ENCODE measurements around the gene DLEC1.
"Not testable (repeated sequence)": the region's sequence is repeated elsewhere in the genome, so short reads cannot be mapped to it uniquely, and the experiment has no call there.

The DLEC1 gene

DNA sequence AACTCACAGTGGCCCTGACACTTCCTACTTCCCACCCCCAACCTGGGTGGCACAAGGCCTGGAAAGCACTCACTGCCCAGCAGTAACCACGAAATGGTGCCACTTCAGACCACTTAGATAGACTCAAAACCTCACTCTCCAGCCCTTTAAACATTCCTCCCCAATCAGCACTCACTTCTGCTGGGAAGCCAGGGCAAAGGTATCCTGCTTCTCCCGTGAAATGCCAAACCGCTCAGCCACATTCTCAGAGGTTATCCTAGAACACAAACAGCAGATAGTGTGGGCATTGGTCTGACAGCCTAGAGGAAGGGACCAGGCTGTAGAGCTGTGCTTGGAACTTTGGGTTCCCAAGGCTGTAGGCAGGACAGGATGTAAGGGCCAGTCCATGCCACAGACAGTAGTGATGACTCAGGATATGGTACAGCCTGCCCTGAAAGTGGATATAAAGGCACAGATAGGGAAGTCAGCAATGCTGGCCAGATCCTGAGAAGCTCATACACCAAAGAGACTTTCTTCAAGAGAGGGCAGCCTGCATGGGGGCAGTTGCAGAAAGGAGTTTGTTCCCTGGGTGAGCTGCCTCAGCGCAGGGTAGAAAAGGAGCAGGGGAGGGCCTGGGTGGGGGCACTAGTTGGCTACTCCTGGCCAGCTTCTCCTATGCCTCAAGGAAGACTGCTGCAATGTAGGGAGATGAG, 88.7 kb downstream of the DLEC1 start:
- DNase-seq: no peak

DNA sequence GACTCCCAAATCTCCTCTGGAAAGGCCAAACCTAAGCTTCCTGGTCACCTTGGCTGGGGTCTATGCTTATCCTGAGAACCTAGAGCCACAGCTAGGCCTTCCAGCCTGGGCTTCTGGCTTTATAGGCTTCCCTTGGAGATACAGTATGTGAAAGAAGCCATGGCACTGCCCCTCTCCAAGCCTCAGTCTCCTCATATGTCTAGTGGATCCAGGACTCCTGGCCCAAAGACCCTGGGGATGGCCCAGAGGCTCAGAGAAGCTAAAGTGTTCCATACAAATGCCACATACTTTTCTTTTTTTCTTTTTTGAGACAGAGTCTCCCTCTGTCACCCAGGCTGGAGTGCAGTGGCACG, 89.3 kb downstream of the DLEC1 start:
- no peak for DNase-seq

DNA sequence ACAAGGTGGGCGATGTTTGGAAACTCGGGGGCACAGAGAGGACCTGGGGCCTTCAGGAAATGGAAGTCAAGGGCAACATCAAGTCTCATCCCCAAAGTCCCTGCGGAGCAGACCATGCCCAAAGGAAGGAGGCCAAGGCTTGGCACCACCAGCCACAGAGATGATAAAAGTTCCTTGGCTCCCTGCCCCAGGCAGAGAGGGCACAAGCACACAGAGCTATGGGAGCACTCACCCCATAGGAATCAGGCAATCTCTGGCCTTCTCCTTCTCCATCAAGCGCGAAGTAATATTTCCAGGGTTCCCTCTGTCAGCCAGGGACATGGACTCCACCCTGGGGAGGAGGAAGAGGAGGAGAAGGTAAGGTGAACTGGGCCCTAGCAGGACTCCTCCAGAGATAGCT, 90.0 kb downstream of the DLEC1 start:
- no peak for DNase-seq

DNA sequence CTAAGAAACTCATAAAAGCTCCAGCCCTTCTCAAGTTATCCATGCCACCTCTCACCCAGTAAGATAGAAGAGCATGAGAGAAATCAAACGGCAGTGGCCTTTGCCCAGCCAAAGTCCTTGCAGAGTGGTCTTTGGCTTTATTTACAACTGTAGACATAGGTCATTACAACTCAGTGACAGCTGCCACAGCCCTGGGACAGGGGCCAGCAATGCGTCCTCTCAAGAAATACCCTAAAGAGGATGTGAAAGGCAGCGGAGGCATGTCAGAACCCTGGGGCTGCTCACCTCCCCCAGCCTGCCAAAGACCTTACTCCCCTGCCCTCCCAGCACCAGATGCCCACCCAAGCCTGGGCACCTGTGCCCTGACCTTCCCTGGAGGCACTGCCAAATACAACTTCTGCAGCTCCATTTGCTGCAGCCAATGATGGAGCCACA, 91.6 kb downstream of the DLEC1 start:
- DNase-seq: no peak

DNA sequence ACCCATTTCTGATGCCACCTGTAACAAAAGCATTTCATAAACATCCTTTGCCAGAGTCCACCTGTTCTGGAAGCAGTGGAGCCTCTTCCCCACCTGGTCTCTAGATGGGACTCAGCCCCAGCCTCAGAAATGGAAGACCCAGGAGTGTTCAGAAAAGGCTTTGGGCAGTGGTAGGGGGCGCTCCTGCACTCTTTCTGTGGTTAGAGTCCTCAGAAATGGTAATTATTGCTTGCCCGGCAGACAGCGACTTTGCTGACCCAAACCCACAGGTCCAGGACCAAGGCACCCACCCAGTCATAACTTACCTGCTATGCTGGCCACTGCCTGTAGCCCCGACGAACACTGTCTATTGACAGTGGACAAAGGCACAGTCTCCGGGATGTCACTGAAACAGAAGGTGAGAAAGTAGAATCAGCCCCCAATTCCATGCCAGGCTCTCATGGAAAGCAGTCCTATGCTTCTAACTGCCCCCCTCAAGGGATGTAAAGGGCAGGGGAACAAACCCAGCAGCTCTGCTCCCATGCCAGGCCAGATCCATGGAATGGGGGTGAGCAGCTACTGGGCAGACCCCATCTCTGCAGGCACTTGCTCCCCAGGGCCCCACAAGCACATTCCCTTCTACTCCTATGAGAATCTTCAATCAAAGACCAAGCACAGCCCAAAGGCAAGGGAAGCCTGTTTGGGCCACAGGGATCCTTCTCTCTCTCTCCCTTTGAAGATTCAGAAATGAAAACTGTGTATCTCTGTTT, 92.8 kb downstream of the DLEC1 start:
- no peak for DNase-seq

DNA sequence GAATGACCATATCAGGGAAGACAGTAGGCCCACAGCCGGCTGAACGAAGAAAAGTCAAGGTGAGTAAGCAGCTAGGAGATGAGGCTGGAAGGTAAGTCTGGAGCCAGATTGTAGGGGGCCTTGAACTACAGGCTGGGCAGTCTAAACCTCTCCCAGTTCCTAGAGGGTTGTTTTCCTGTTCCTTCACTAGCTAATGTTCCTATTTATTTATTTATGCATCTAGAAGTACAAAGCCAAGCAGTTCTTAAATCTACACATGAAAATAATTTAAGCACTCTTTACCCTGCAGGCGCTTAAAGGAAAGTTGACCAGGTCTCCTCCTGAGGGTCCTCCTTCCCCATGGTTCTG, 94.2 kb downstream of the DLEC1 start:
- no peak for DNase-seq

DNA sequence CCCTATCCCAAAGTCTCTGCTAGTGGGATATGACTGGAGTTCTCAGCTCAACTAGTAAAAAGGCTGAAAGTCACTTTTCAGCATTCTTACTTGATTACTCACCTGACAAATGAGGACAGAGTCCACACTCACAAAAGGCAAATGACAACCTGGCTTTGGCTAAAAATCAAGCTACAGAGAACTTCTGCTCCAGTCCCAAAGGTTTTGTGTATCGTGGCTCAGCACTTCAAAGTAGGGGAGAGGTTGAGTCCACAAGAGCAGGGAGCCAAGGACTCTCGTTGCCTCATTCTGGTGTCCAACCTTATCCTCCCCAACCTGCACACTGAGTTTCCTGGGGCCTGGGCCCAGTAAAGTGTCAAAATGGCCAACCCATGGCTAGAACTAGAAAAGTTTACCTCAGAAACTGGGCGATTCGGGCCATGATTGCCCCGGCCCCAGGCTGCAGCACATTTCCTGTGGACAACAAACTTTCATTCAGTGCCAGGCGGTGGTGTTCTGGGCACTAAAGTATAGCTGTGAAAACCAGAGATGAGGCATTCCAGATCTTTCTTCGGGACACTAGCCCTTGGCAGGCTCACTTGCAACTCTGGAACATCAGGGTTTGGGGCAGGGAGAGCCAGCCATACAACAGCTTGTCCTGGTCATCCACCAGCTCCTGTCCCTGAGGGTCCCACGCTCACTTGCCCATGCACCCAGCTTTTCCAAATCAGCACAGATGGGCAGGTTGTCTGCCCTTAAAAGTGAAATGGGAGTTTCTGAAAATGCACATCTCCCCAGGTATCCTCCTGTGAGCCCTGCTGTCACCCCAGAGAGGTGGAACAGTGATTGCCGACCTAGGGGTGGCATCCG, 94.8 kb downstream of the DLEC1 start:
- no peak for DNase-seq

DNA sequence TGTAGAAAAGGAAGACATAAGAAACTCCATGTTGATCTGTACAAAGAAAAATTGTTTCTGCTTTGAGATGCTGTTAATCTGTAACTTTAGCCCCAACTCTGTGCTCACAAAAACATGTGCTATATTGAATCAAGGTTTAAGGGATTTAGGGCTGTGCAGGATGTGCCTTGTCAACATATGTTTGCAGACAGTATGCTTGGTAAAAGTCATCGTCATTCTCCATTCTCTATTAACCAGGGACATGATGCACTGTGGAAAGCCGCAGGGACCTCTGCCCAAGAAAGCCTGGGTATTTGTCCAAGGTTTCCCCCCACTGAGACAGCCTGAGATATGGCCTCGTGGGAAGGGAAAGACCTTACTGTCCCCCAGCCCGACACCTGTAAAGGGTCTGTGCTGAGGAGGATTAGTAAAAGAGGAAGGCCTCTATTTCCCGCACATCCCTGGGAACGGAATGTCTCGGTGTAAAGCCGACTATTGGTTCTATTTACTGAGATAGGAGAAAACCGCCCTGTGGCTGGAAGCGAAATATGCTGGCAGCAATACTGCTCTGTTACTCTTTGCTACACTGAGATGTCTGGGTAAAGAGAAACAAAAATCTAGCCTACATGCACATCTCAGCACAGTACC, 95.6 kb downstream of the DLEC1 start:
- DNase-seq: not testable (repeated sequence)

DNA sequence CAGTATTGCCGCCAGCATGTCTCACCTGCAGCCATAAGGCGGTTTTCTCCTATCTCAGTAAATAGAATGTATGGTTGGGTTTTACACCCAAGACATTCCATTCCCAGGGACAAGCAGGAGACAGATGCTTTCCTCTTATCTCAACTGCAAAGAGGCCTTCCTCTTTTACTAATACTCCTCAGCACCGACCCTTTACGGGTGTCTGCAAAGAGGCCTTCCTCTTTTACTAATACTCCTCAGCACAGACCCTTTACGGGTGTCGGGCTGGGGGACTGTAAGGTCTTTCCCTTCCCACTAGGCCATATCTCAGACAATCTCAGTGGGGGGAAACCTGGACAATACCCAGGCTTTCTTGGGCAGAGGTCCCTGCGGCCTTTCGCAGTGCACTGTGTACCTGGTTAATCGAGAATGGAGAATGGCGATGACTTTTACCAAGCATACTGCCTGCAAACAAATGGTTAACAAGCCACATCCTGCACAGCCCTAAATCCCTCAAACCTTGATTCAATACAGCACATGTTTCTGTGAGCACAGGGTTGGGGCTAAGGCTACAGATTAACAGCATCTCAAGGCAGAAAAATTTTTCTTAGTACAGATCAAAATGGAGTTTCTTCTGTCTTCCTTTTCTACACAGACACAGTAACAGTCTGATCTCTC, 96.7 kb downstream of the DLEC1 start:
- DNase-seq: not testable (repeated sequence)

DNA sequence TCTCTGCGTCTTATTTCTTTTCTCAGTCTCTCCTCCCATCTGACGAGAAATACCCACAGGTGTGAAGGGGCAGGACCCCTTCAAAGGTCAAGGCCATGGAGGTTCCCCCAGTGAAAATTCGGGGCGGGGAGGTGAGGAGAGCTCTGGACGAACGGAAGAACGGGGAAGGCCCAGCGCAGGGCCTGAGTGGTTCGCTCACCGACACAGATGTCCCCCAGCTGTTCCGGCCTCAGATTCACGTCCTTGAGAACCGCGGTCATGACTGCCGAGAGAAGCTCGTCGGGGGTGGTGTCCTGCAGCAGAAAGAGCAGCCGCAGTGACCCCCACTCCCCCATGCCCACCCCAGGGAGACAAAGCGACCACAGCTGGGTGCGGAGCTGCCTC, 97.4 kb downstream of the DLEC1 start:
- DNase-seq: no peak

DNA sequence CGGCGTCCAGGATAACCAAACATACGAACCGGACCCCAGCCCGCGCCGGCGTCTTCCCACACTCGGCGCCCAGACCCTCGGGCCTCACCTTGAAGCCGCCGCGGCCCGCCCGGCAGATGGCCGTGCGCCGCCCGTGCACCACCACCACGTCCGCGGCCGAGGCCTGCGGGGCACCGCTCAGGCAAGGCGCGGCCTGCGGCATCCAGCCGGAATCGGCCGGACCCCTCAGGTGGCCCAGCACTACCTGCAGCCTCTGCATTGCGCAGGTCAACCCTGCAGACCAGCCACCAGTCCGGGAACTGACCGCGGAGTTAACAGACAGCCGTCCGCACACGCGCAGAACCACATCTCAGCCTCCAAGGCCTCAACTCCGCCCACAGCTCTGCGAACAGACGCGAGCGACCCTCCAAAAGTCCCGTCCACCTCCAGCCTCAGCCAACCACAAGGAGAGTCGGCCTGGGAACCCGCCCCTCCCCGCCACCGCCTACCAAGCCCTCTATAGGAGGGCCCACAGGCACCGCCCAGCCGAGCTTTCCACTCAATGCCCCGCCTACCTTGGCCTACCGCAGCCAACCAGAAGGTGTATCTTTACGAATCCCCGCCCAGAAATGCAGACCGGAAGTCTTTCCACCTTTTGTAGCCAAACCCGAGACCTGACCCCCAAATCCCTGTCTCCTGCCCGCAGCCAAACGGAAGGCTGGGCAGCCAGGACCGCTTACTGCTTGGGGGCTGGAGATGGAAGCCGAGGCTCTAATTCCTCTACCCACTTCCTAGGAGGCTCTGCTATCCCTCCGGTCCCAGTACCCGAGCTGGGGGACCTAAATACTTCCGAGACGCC, 98.0 kb downstream of the DLEC1 start, which contains the start of gene ACAA1:
ACAA1 (minus strand) TSS at position 351 of the 838 bp plus-strand sequence; CDS start at position 259, 92 bp downstream.
- peak; percentile 98 for DNase-seq

DNA sequence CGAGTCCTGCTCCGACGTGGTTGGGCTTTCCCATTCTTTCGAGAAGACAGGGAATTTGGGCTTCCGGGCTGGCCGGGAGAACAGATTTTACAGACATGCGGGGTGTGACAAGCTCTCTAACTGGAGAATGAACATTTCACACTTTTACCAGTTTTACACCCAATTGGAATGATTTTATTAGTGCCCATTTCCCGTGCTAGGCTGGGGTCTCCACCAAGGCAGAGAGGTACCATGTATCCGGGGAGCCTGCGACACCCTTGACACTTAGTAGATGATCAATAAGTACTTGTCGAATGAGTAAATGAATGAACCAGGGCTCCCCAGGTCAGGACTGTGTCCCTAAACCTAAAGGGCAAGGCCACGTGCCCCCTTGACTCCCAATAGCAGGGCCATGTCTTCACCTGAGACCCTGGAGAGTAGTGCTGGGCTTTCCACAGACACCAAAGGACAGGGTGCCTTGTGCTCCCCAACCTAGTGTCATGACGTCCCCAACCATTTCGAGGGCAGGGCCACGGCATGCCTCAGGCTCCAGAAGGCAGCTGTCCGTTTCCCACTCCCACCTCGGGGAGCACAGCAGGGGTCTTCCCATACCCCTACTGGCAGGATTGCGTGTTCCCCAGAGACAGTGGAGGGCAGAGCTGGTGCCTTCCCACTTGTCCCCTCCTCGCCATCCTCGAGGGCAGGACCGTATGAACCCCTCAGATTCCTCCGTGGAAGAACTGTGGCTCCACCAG, 98.8 kb downstream of the DLEC1 start:
- DNase-seq: no peak

DNA sequence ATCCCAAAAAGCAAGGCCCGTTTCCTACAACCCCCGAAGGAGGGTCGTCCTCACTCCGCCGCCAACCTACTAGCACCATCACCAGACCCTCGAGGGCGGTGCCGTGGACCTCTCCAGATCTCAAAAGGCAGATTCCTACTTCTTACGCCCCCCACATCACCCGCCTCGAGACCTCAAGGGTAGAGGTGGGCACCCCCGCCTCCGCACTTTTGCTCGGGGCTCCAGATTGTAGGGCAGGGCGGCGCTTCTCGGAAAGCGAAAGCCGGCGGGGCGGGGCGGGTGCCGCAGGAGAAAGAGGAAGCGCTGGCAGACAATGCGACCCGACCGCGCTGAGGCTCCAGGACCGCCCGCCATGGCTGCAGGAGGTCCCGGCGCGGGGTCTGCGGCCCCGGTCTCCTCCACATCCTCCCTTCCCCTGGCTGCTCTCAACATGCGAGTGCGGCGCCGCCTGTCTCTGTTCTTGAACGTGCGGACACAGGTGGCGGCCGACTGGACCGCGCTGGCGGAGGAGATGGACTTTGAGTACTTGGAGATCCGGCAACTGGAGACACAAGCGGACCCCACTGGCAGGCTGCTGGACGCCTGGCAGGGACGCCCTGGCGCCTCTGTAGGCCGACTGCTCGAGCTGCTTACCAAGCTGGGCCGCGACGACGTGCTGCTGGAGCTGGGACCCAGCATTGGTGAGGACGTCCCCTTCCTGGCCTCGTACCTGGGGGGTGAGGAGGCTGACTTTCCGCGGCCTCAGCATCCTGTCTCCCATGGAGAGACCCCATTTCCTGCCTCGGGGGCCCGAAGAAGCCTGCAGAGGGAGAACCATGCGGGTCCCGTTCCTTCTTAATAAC, 99.6 kb downstream of the DLEC1 start, which contains the start of gene MYD88:
MYD88 (plus strand) TSS at position 313 of the 842 bp plus-strand sequence; CDS start at position 353, 40 bp downstream.
- peak; percentile 89 for DNase-seq

DNA sequence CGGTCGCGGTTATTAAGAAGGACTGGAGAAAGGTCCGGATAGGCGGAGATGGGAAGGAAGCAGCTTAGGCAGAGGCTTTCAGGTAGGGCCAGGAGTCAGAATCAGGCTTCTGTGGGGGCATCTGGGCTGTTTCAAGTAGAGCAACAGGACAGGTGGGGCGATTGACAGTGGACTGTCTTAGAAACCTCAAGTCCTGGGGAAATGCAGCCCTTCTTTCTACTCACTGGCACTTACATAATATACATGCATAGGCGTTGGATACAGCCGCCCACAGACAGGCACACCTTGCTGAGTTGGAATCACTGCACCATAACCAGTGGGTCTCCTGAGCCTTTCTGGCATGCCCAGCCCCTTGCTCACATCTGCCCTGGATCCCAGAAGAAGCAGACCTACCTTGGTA, 100.2 kb downstream of the DLEC1 start:
- DNase-seq: no peak

DNA sequence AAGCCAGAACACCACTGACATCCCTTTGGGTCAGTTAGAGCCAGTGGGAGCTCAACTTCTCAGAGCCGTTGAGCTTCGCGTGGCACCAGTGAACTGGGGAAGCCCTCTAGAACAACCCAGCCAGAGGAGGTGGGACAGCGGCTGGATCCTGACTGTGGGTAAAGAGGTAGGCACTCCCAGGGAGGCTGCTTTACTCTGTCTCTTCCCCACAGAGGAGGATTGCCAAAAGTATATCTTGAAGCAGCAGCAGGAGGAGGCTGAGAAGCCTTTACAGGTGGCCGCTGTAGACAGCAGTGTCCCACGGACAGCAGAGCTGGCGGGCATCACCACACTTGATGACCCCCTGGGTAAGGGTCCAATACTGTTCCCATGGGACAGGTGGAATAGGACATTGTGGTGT, 100.6 kb downstream of the DLEC1 start:
- no peak for DNase-seq

DNA sequence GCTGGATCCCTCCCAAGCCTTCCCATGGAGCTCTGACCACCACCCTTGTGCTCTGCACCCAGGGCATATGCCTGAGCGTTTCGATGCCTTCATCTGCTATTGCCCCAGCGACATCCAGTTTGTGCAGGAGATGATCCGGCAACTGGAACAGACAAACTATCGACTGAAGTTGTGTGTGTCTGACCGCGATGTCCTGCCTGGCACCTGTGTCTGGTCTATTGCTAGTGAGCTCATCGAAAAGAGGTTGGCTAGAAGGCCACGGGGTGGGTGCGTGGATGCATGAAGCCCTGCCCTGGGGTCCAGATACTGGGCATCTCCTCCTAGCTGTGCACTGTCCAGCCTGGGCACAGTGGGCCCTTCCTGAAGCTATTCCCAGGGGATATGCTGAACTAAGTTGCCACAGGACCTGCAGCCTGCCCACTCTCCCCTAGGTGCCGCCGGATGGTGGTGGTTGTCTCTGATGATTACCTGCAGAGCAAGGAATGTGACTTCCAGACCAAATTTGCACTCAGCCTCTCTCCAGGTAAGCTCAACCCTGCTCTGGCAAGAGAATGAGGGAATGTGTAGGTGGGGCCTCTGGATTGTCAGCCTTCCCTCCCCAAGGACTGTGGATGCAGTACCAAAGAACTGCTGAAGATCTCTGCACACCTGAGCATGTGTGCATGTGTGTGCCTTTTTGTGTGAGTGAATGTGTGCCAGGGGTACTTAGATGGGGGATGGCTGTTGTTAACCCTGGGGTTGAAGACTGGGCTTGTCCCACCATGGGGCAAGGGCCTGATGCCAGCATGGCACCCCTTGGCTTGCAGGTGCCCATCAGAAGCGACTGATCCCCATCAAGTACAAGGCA, 101.5 kb downstream of the DLEC1 start:
- no peak for DNase-seq

DNA sequence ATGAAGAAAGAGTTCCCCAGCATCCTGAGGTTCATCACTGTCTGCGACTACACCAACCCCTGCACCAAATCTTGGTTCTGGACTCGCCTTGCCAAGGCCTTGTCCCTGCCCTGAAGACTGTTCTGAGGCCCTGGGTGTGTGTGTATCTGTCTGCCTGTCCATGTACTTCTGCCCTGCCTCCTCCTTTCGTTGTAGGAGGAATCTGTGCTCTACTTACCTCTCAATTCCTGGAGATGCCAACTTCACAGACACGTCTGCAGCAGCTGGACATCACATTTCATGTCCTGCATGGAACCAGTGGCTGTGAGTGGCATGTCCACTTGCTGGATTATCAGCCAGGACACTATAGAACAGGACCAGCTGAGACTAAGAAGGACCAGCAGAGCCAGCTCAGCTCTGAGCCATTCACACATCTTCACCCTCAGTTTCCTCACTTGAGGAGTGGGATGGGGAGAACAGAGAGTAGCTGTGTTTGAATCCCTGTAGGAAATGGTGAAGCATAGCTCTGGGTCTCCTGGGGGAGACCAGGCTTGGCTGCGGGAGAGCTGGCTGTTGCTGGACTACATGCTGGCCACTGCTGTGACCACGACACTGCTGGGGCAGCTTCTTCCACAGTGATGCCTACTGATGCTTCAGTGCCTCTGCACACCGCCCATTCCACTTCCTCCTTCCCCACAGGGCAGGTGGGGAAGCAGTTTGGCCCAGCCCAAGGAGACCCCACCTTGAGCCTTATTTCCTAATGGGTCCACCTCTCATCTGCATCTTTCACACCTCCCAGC, 102.4 kb downstream of the DLEC1 start:
- no peak for DNase-seq

DNA sequence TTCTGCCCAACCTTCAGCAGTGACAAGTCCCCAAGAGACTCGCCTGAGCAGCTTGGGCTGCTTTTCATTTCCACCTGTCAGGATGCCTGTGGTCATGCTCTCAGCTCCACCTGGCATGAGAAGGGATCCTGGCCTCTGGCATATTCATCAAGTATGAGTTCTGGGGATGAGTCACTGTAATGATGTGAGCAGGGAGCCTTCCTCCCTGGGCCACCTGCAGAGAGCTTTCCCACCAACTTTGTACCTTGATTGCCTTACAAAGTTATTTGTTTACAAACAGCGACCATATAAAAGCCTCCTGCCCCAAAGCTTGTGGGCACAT, 102.9 kb downstream of the DLEC1 start:
- DNase-seq: no peak
